ENCODE data around the gene NINJ1. TPM values are rescaled to one million over a fixed set of nuclear protein-coding genes. Genes with fewer than 3 reads are reported as not detected.

Gene NINJ1
- total RNA-seq, 1 donor from 2014 or later: 21.6 TPM

GRCh38 chr9:93178851-93179786, 45.1 kb upstream of the NINJ1 start:
- Mint-ChIP-seq H3K4me1 (ENCODE audit: unreplicated experiment) (no peaks in the 10 kb centered on the region), H3K27ac (no peak overlapping the region), H3K4me3 (no peak overlapping the region), H3K9me3 (no peaks in the 10 kb centered on the region), H3K27me3 (peaks cover 26% of the 10 kb centered on the region), H3K36me3 (no peaks in the 10 kb centered on the region)
- TF ChIP-seq CTCF (conservative IDR thresholded peaks at IDR 0.05): no peak
- DNase-seq (ENCODE audit: extremely low spot score, unreplicated experiment): no peak

- no peak overlapping the region for H3K4me3 Mint-ChIP-seq
- DNase-seq (ENCODE audit: extremely low spot score, unreplicated experiment): no peak
- peaks cover 16% of the 10 kb centered on the region for H3K27me3 Mint-ChIP-seq
- H3K27ac Mint-ChIP-seq: no peak overlapping the region
- H3K9me3 Mint-ChIP-seq: no peaks in the 10 kb centered on the region
- no peak for TF ChIP-seq CTCF (conservative IDR thresholded peaks at IDR 0.05)
- H3K4me1 Mint-ChIP-seq (ENCODE audit: unreplicated experiment): peaks cover 14% of the 10 kb centered on the region
- no peaks in the 10 kb centered on the region for H3K36me3 Mint-ChIP-seq
Measured at GRCh38 chr9:93177676-93178075, 43.6 kb upstream of the NINJ1 start.

- no peak for DNase-seq (ENCODE audit: extremely low spot score, unreplicated experiment)
- peaks cover 16% of the 10 kb centered on the region for H3K4me1 Mint-ChIP-seq (ENCODE audit: unreplicated experiment)
- no peaks in the 10 kb centered on the region for H3K36me3 Mint-ChIP-seq
- H3K4me3 Mint-ChIP-seq: no peak overlapping the region
- no peak for TF ChIP-seq CTCF (conservative IDR thresholded peaks at IDR 0.05)
- H3K27ac Mint-ChIP-seq: no peak overlapping the region
- no peaks in the 10 kb centered on the region for H3K27me3 Mint-ChIP-seq
- H3K9me3 Mint-ChIP-seq: no peaks in the 10 kb centered on the region
Measured at GRCh38 chr9:93174976-93175375, 40.9 kb upstream of the NINJ1 start.

- TF ChIP-seq CTCF (conservative IDR thresholded peaks at IDR 0.05): no peak
- no peaks in the 10 kb centered on the region for H3K27me3 Mint-ChIP-seq
- no peak for DNase-seq (ENCODE audit: extremely low spot score, unreplicated experiment)
- H3K4me3 Mint-ChIP-seq: peak overlapping the region; percentile 45
- no peaks in the 10 kb centered on the region for H3K9me3 Mint-ChIP-seq
- H3K4me1 Mint-ChIP-seq (ENCODE audit: unreplicated experiment): peaks cover 16% of the 10 kb centered on the region
- H3K36me3 Mint-ChIP-seq: no peaks in the 10 kb centered on the region
- H3K27ac Mint-ChIP-seq: peak overlapping the region; percentile 58
Measured at GRCh38 chr9:93173365-93174051, 39.5 kb upstream of the NINJ1 start.

GRCh38 chr9:93172666-93173364, 38.8 kb upstream of the NINJ1 start:
- Mint-ChIP-seq H3K4me3 (no peak overlapping the region), H3K9me3 (no peaks in the 10 kb centered on the region), H3K27ac (no peak overlapping the region), H3K4me1 (ENCODE audit: unreplicated experiment) (peaks cover 16% of the 10 kb centered on the region), H3K36me3 (no peaks in the 10 kb centered on the region), H3K27me3 (no peaks in the 10 kb centered on the region)
- DNase-seq (ENCODE audit: extremely low spot score, unreplicated experiment): no peak
- no peak for TF ChIP-seq CTCF (conservative IDR thresholded peaks at IDR 0.05)

Data from type B pancreatic cell (in vitro differentiated cells).